PFSK-1 (cell line): ENCODE data around the gene CERS6.

Experiments
- FOXP2 ChIP-seq: optimal IDR thresholded peaks from 2 replicates; pipeline ENCODE3; 2011; ENCODE audit warnings: borderline replicate concordance, control low read depth, inconsistent platforms; ENCODE audit not compliant: insufficient read depth; ENCODE audit errors: extremely low read length, extremely low read depth
- SIN3A ChIP-seq: IDR thresholded peaks from 2 replicates; pipeline ENCODE4 v1.6.1; 2012; ENCODE audit warnings: mild to moderate bottlenecking, low read length, moderate library complexity, borderline replicate concordance; ENCODE audit not compliant: insufficient read depth

DNA sequence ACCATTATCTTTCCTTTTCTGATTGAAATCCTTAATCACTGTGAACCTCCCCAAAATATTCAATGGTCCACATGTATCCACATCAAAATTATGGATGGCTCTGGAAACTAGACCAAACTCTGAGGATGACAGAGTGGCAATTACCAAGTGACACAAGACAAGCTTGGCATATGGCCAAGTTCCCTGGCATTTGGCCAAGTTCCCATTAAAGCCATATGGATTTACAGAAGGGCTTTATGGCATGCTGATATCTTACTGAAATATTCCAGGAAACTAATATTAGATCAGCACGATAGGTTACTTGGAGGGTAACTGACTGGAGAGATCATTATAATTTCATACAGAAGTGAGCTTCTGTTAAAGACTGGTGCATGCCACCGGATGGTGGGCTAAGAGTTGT, 21.9 kb upstream of the CERS6 start:
- TF ChIP-seq SIN3A = no peak
- no peak for TF ChIP-seq FOXP2
